NCI-H774 (cell line): ENCODE measurements around the gene CACNB2.
"Not testable (repeated sequence)": the region's sequence is repeated elsewhere in the genome, so short reads cannot be mapped to it uniquely, and the experiment has no call there.

Source experiments
- DNase-seq: peaks from one replicate; lab custom pipeline; 2025; lab: John Stamatoyannopoulos, UW

The CACNB2 gene

GRCh38 chr10:18145652-18146051, 5.4 kb downstream of the CACNB2 start:
- DNase-seq, result no peak

- DNase-seq, result no peak
These were observed 9.1 kb downstream of the CACNB2 start for GRCh38 chr10:18149196-18149800.

- DNase-seq, result no peak
These were observed 11.2 kb downstream of the CACNB2 start for GRCh38 chr10:18151356-18151890.

GRCh38 chr10:18153381-18153780, 13.2 kb downstream of the CACNB2 start:
- DNase-seq, result not testable (repeated sequence)

- no peak for DNase-seq
These were observed 15.1 kb downstream of the CACNB2 start for GRCh38 chr10:18155321-18155720.

GRCh38 chr10:18156797-18157196, 16.6 kb downstream of the CACNB2 start:
- DNase-seq, result not testable (repeated sequence)

- DNase-seq, result no peak
These were observed 17.7 kb downstream of the CACNB2 start for GRCh38 chr10:18157881-18158280.

- no peak for DNase-seq
These were observed 18.6 kb downstream of the CACNB2 start for GRCh38 chr10:18158773-18159265.

- DNase-seq, result no peak
These were observed 19.3 kb downstream of the CACNB2 start for GRCh38 chr10:18159557-18159956.

GRCh38 chr10:18162021-18162627, 21.9 kb downstream of the CACNB2 start:
- no peak for DNase-seq

- DNase-seq, result no peak
These were observed 23.9 kb downstream of the CACNB2 start for GRCh38 chr10:18164093-18164492.

GRCh38 chr10:18164748-18165361, 24.6 kb downstream of the CACNB2 start:
- no peak for DNase-seq

- no peak for DNase-seq
These were observed 38.7 kb downstream of the CACNB2 start for GRCh38 chr10:18178854-18179483.

- no peak for DNase-seq
These were observed 39.7 kb downstream of the CACNB2 start for GRCh38 chr10:18179891-18180290.

- DNase-seq, result not testable (repeated sequence)
These were observed 41.2 kb downstream of the CACNB2 start for GRCh38 chr10:18181382-18181781.

- DNase-seq, result peak; percentile 3
These were observed 45.4 kb downstream of the CACNB2 start for GRCh38 chr10:18185621-18186020.

- DNase-seq, result no peak
These were observed 50.6 kb downstream of the CACNB2 start for GRCh38 chr10:18190840-18191239.

- DNase-seq, result no peak
These were observed 54.4 kb downstream of the CACNB2 start for GRCh38 chr10:18194634-18195033.

- no peak for DNase-seq
These were observed 55.0 kb downstream of the CACNB2 start for GRCh38 chr10:18195060-18195799.

GRCh38 chr10:18196806-18197550, 56.8 kb downstream of the CACNB2 start:
- no peak for DNase-seq

GRCh38 chr10:18197706-18198105, 57.5 kb downstream of the CACNB2 start:
- DNase-seq, result no peak
